BE2C (cell line): Measurements from ENCODE around the gene ZC2HC1C.

ENCODE experiments used
- DNase-seq: peaks from one replicate; pipeline ENCODE4 v3.0.0-alpha.2; 2020
- H3K27me3 ChIP-seq: fragments of 250-450 bp; sonication (Bioruptor Pico); 2 replicates; pipeline ENCODE4 v1.5.1; 2020; ENCODE audit warnings: mild to moderate bottlenecking
- H3K36me3 ChIP-seq: fragments of 250-450 bp; sonication (Bioruptor Pico); 2 replicates; pipeline ENCODE4 v1.5.1; 2020; ENCODE audit warnings: mild to moderate bottlenecking
- H3K4me1 ChIP-seq: fragments of 250-450 bp; sonication (Bioruptor Pico); 2 replicates; pipeline ENCODE4 v1.5.1; 2020
- H3K4me3 ChIP-seq: 2 replicates; pipeline ENCODE4 v1.5.1; 2011; ENCODE audit warnings: low read depth, low read length
- H3K9me3 ChIP-seq: fragments of 250-450 bp; sonication (Bioruptor Pico); 2 replicates; pipeline ENCODE4 v1.5.1; 2020
- TF ChIP-seq, protein P1 (sequence below): IDR thresholded peaks from 2 replicates; pipeline ENCODE4 v1.5.1; 2012; ENCODE audit warnings: mild to moderate bottlenecking, low read depth, low read length

Gene ZC2HC1C

DNA sequence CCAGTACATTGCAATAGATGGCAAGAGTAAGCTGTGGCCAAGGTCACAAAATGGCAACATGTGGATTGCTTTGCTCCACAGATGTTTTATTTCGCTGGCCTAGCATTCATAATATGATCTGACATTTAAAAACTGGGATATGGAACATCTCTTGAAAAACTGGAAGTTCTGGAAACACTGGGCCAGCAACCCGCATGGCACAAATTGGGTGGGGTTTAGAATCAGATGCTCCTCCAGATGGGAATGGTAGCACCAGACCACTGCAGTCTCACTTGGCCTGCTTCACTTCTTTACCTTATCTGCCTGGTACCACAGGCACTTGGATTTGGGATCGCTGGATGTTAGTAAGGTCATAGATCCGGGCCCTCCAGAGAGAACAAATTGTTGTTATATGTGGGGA lies 10.1 kb downstream of the ZC2HC1C start:
- peaks cover 20% of the 10 kb centered on the region for H3K36me3 ChIP-seq
- no peaks in the 10 kb centered on the region for H3K4me1 ChIP-seq
- H3K9me3 ChIP-seq = no peaks in the 10 kb centered on the region
- no peak for DNase-seq
- no peaks in the 10 kb centered on the region for H3K27me3 ChIP-seq
- H3K4me3 ChIP-seq = no peak overlapping the region
- TF ChIP-seq, protein P1, sequence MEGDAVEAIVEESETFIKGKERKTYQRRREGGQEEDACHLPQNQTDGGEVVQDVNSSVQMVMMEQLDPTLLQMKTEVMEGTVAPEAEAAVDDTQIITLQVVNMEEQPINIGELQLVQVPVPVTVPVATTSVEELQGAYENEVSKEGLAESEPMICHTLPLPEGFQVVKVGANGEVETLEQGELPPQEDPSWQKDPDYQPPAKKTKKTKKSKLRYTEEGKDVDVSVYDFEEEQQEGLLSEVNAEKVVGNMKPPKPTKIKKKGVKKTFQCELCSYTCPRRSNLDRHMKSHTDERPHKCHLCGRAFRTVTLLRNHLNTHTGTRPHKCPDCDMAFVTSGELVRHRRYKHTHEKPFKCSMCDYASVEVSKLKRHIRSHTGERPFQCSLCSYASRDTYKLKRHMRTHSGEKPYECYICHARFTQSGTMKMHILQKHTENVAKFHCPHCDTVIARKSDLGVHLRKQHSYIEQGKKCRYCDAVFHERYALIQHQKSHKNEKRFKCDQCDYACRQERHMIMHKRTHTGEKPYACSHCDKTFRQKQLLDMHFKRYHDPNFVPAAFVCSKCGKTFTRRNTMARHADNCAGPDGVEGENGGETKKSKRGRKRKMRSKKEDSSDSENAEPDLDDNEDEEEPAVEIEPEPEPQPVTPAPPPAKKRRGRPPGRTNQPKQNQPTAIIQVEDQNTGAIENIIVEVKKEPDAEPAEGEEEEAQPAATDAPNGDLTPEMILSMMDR = no peak

GRCh38 chr14:75081660-75082229 lies 12.3 kb downstream of the ZC2HC1C start:
- Histone ChIP-seq H3K36me3 (peaks cover 41% of the 10 kb centered on the region), H3K4me1 (no peaks in the 10 kb centered on the region), H3K9me3 (no peaks in the 10 kb centered on the region), H3K4me3 (no peak overlapping the region), H3K27me3 (no peaks in the 10 kb centered on the region)
- TF ChIP-seq, protein P1 = no peak
- DNase-seq = no peak

DNA sequence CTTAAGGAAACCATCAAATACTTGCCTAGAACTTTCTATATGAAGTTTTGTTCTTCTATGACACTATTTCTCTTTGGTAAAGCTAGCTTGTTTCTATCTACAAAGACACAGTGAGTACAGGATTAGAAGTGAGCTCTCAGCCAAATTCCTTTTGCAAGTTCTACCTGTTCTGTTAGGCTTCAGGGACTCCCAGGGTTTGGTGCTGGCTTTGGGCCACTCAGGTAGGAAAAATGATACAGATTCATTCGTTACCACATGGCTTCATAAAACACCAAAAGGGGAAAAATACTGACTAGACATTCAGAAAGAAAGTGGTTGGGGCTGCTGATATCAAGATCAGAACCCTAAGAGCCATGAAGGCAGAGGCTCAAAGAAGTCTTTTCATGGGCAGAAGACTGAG lies 13.8 kb downstream of the ZC2HC1C start:
- DNase-seq = no peak
- TF ChIP-seq, protein P1 = no peak
- peaks cover 56% of the 10 kb centered on the region for H3K36me3 ChIP-seq

GRCh38 chr14:75084513-75084912 lies 15.1 kb downstream of the ZC2HC1C start:
- Histone ChIP-seq H3K4me3 (no peak overlapping the region), H3K9me3 (no peaks in the 10 kb centered on the region), H3K4me1 (no peaks in the 10 kb centered on the region), H3K27me3 (no peaks in the 10 kb centered on the region), H3K36me3 (peaks cover 56% of the 10 kb centered on the region)
- no peak for DNase-seq
- TF ChIP-seq, protein P1 = no peak; the same call in 1 of the 2 replicates

More for the DNA sequence above, 13.8 kb downstream of the ZC2HC1C start:
- Histone ChIP-seq H3K4me1 (no peaks in the 10 kb centered on the region), H3K9me3 (no peaks in the 10 kb centered on the region), H3K4me3 (no peak overlapping the region), H3K27me3 (no peaks in the 10 kb centered on the region)

DNA sequence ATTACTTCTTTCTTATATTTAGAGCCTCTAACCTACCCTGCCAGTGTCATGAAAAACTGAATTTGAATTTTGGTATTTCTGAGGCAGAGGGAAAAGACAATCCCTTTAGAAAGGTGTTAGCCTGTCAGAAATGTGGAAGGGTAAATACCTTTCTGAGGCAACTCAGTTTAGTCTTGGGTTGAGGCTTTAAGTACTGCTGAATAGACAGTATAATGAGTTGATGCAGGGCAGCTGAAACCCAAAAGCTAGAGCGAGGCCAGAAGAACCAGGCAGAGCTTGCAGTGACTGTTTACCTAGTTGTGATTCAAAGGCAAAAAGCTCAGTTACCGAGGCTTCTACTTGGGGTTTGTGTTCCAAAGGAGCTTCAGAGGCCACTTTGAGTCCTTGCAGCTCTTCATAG lies 18.7 kb downstream of the ZC2HC1C start:
- Histone ChIP-seq H3K36me3 (peaks cover 60% of the 10 kb centered on the region), H3K9me3 (no peaks in the 10 kb centered on the region), H3K27me3 (no peaks in the 10 kb centered on the region), H3K4me3 (no peak overlapping the region), H3K4me1 (no peaks in the 10 kb centered on the region)
- DNase-seq = no peak
- TF ChIP-seq, protein P1 = no peak

DNA sequence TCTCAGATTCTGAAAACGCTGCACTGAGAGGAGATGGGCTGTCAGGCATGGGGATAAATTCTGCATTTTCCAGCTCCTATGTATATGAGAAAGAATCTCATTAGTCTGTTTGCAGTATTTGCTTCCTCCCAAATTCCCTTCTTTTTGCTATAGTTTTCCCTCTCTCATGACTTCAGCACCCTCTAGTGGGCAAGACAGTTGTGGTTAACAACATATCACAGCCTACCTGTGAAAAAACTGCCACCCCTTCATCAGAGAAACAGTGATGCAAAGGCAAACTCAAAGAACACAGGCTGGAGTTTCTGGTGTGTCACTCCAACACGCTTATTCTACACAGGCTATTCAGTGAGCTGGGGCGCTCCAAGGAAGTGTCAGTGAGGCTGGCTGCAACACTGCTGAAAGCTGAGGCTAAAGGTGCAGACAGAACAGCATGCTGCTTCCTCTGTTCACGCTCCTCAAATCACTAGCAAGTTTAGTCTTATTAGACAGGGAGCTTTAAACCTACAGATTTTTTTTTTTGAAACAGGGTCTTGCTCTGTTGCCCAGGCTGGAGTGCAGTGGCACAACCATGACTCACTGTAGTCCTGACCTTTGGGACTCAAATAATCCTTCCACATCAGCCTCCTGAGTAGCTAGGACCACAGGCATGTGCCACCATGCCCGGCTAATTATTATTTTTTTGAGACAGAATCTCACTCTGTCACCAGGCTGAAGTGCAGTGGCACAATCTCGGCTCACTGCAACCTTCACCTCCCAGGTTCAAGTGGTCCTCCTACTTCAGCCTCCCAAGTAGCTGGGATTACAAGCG lies 19.3 kb downstream of the ZC2HC1C start:
- TF ChIP-seq, protein P1 = peak; percentile 92
- H3K4me3 ChIP-seq = no peak overlapping the region
- no peaks in the 10 kb centered on the region for H3K4me1 ChIP-seq
- no peaks in the 10 kb centered on the region for H3K27me3 ChIP-seq
- H3K36me3 ChIP-seq = peaks cover 54% of the 10 kb centered on the region
- peak; percentile 72 for DNase-seq
- no peaks in the 10 kb centered on the region for H3K9me3 ChIP-seq
